HL-60 (cell line): ENCODE measurements around the gene PPA1.

Experiments used
- POLR2AphosphoS5 ChIP-seq: IDR thresholded peaks from 2 replicates; pipeline ENCODE4 v1.6.1; 2012; ENCODE audit warnings: low read depth
- REST ChIP-seq: IDR thresholded peaks from 2 replicates; pipeline ENCODE4 v1.6.1; 2012; ENCODE audit warnings: low read depth; ENCODE audit not compliant: insufficient replicate concordance
- TF ChIP-seq, protein P1 (sequence below): IDR thresholded peaks from one replicate; pipeline ENCODE4 v1.5.1; 2011; ENCODE audit warnings: low read length, control low read depth, inconsistent platforms; ENCODE audit not compliant: insufficient read depth

- TF ChIP-seq, protein P1, sequence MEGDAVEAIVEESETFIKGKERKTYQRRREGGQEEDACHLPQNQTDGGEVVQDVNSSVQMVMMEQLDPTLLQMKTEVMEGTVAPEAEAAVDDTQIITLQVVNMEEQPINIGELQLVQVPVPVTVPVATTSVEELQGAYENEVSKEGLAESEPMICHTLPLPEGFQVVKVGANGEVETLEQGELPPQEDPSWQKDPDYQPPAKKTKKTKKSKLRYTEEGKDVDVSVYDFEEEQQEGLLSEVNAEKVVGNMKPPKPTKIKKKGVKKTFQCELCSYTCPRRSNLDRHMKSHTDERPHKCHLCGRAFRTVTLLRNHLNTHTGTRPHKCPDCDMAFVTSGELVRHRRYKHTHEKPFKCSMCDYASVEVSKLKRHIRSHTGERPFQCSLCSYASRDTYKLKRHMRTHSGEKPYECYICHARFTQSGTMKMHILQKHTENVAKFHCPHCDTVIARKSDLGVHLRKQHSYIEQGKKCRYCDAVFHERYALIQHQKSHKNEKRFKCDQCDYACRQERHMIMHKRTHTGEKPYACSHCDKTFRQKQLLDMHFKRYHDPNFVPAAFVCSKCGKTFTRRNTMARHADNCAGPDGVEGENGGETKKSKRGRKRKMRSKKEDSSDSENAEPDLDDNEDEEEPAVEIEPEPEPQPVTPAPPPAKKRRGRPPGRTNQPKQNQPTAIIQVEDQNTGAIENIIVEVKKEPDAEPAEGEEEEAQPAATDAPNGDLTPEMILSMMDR: no peak
- TF ChIP-seq POLR2AphosphoS5 (no peak), REST (no peak)
Observed at GRCh38 chr10:70254778-70255328, 21.6 kb upstream of the PPA1 start.
